PC-3 (cell line): Measurements from ENCODE around the gene IGFBP1. TPM values are rescaled to one million over a fixed set of nuclear protein-coding genes. Genes with fewer than 3 reads are reported as not detected.

Experiments used
- ATAC-seq: fragments of 200-7000 bp; cut with Tn5 transposase; 2 replicates; pipeline ENCODE4 v1.9.1; 2020; ENCODE audit warnings: mild to moderate bottlenecking, moderate library complexity
- BruUV-seq: library from RNA; stranded (reverse); fragments of 400-500 nt; replicated peaks from 2 replicates; lab custom pipeline; 2021; lab: Mats Ljungman, UMichigan
- CTCF ChIA-PET: fragments of 300-600 bp; sonication (Branson Sonifier 250); formaldehyde crosslinking; loops from one replicate; lab custom pipeline; 2022; ENCODE audit warnings: antibody characterized with exemption; lab: Charles Lee
- POLR2A ChIA-PET: fragments of 300-600 bp; sonication (Branson Sonifier 250); formaldehyde crosslinking; loops from one replicate; lab custom pipeline; 2022; ENCODE audit warnings: antibody characterized with exemption; ENCODE audit not compliant: unreplicated experiment; lab: Charles Lee
- DNase-seq: peaks from one replicate; pipeline ENCODE4 v3.0.0-alpha.2; 2015
- H2AFZ ChIP-seq: fragments of 300-600 bp; sonication (generic); 2 replicates; pipeline ENCODE4 v1.6.0; 2016; ENCODE audit warnings: antibody characterized with exemption, low read length
- H3F3A ChIP-seq: fragments of 300-600 bp; sonication (generic); one replicate; pipeline ENCODE4 v1.6.0; 2017; ENCODE audit warnings: antibody characterized with exemption, low read length, control low read depth, mild to moderate bottlenecking; ENCODE audit not compliant: unreplicated experiment
- H3K27ac ChIP-seq: fragments of 300-600 bp; sonication (generic); 2 replicates; pipeline ENCODE4 v1.5.1; 2016; ENCODE audit warnings: mild to moderate bottlenecking, low read length
- H3K27me3 ChIP-seq: fragments of 300-600 bp; sonication (generic); 2 replicates; pipeline ENCODE4 v1.6.1; 2016; ENCODE audit warnings: low read length, mixed read lengths
- H3K36me3 ChIP-seq: fragments of 300-600 bp; sonication (generic); 2 replicates; pipeline ENCODE4 v1.6.1; 2016; ENCODE audit warnings: low read depth, mixed run types, low read length, mixed read lengths
- H3K4me1 ChIP-seq: fragments of 300-600 bp; sonication (generic); 2 replicates; pipeline ENCODE4 v1.5.1; 2016; ENCODE audit warnings: low read length; ENCODE audit not compliant: insufficient read depth
- H3K4me2 ChIP-seq: fragments of 300-600 bp; sonication (generic); 2 replicates; pipeline ENCODE4 v1.6.0; 2016; ENCODE audit warnings: low read length
- H3K4me3 ChIP-seq: fragments of 300-600 bp; sonication (generic); 2 replicates; pipeline ENCODE4 v1.5.1; 2016; ENCODE audit warnings: mild to moderate bottlenecking, low read length, mixed read lengths
- H3K79me2 ChIP-seq: fragments of 300-600 bp; sonication (generic); 2 replicates; pipeline ENCODE4 v1.6.1; 2017; ENCODE audit warnings: low read length, mixed read lengths
- H3K9ac ChIP-seq: fragments of 300-600 bp; sonication (generic); 2 replicates; pipeline ENCODE4 v1.6.0; 2016; ENCODE audit warnings: mild to moderate bottlenecking, low read length
- H3K9me2 ChIP-seq: fragments of 300-600 bp; sonication (generic); replicated peaks from 2 replicates; pipeline ENCODE4 v1.6.1; 2016; ENCODE audit warnings: mixed run types, low read length, mixed read lengths
- H3K9me3 ChIP-seq: fragments of 300-600 bp; sonication (generic); 2 replicates; pipeline ENCODE4 v1.6.1; 2016; ENCODE audit warnings: low read length, mixed read lengths
- H4K20me1 ChIP-seq: fragments of 300-600 bp; sonication (generic); 2 replicates; pipeline ENCODE4 v1.6.1; 2016; ENCODE audit warnings: low read length, mixed read lengths
- EZH2 ChIP-seq: fragments of 300-600 bp; sonication (generic); IDR thresholded peaks from one replicate; pipeline ENCODE4 v1.6.1; 2017; ENCODE audit warnings: antibody characterized with exemption, mild to moderate bottlenecking, low read length; ENCODE audit not compliant: unreplicated experiment
- EZH2phosphoT487 ChIP-seq: fragments of 300-600 bp; sonication (generic); IDR thresholded peaks from 2 replicates; pipeline ENCODE4 v1.6.1; 2018; ENCODE audit warnings: mild to moderate bottlenecking, antibody characterized with exemption, low read length, borderline replicate concordance
- intact Hi-C: fragments of 100-400 bp; cut with micrococcal nuclease; formaldehyde crosslinking; loops from 2 replicates; pipeline ENCODE4 v1.9.0; 2023
- total RNA-seq: library from RNA; depleted of rRNA; stranded (reverse); fragments of >200 nt; gene quantifications from 2 replicates; pipeline ENCODE4 v1.2.3, GENCODE V29; 2014
- TF ChIP-seq, protein P1 (sequence below): fragments of 300-600 bp; sonication (generic); conservative IDR thresholded peaks from 2 replicates; pipeline ENCODE4 v1.5.1; 2017; ENCODE audit warnings: antibody characterized with exemption, low read depth, mild to moderate bottlenecking, low read length

The IGFBP1 gene
- total RNA-seq, 1 experiment from 2014 or later, result 1.5 TPM

DNA sequence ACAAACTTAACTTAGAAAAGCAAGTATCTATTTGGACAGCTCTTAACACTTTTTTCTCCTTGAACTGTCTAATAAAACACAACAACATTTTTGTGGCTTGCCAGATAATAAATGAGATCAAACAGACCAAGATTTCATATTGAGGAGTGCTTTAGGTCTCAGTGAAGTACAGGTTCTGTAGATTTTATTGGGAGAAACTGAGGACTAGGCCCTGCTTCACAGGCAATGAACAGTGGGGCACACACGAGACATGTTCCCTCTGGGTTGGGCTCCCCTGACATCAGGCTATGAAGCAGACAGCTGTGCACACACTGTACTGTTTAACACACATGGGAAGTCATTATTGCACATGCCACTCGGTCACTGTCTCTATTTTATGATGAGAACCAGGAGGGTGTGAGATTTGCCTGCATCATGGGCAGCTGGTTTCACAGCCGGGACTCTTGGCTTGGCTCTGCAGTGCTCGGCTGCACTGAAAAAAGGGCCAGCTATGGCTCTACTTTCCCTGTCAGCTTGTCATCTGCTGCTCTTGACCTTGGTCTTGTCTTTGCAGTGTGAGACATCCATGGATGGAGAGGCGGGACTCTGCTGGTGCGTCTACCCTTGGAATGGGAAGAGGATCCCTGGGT lies 4.2 kb downstream of the IGFBP1 start:
- TF ChIP-seq, protein P1, sequence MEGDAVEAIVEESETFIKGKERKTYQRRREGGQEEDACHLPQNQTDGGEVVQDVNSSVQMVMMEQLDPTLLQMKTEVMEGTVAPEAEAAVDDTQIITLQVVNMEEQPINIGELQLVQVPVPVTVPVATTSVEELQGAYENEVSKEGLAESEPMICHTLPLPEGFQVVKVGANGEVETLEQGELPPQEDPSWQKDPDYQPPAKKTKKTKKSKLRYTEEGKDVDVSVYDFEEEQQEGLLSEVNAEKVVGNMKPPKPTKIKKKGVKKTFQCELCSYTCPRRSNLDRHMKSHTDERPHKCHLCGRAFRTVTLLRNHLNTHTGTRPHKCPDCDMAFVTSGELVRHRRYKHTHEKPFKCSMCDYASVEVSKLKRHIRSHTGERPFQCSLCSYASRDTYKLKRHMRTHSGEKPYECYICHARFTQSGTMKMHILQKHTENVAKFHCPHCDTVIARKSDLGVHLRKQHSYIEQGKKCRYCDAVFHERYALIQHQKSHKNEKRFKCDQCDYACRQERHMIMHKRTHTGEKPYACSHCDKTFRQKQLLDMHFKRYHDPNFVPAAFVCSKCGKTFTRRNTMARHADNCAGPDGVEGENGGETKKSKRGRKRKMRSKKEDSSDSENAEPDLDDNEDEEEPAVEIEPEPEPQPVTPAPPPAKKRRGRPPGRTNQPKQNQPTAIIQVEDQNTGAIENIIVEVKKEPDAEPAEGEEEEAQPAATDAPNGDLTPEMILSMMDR, result no peak
- TF ChIP-seq EZH2 (no peak), EZH2phosphoT487 (no peak)
- no peak for ATAC-seq
- no peak overlapping the region for H3K27ac ChIP-seq
- no peaks in the 10 kb centered on the region for H3F3A ChIP-seq
- peaks cover 10% of the 10 kb centered on the region for H3K4me1 ChIP-seq
- POLR2A ChIA-PET, result no interaction called here
- H3K4me3 ChIP-seq, result no peak overlapping the region
- BruUV-seq, result no TSS peak
- H4K20me1 ChIP-seq, result no peaks in the 10 kb centered on the region
- no peaks in the 10 kb centered on the region for H3K9me2 ChIP-seq
- H3K27me3 ChIP-seq, result no peaks in the 10 kb centered on the region
- intact Hi-C loops, result no loop called here
- no peak overlapping the region for H3K4me2 ChIP-seq
- no peak for DNase-seq
- CTCF ChIA-PET, result no interaction called here
- no peak overlapping the region for H2AFZ ChIP-seq
- no peaks in the 10 kb centered on the region for H3K9me3 ChIP-seq
- no peak overlapping the region for H3K9ac ChIP-seq
- H3K36me3 ChIP-seq, result no peaks in the 10 kb centered on the region
- H3K79me2 ChIP-seq, result 0 out of 2 replicates have a peak, but pooled peaks cover 5% of the 10 kb centered on the region

DNA sequence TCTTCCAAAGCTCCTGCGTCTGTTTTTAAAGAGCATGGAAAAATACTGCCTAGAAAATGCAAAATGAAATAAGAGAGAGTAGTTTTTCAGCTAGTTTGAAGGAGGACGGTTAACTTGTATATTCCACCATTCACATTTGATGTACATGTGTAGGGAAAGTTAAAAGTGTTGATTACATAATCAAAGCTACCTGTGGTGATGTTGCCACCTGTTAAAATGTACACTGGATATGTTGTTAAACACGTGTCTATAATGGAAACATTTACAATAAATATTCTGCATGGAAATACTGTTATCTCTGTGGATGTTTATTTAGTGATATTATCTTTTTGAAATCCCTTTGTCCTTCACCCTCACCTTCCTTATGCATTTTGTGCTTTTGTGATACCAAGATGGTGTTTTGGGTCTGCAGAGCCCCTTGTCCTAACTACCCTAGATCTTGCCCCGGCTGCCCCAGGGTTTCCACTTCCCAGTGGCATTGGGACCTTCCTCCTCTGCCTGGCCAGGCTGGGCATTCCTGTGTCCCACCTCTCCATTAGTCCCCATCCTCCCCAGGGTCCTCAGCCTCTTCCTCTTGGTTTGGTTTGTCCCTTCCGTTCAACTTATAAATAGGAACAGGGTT lies 5.2 kb downstream of the IGFBP1 start:
- Histone ChIP-seq H3K9ac (no peak overlapping the region), H4K20me1 (no peaks in the 10 kb centered on the region), H3K4me2 (no peak overlapping the region), H3K4me1 (0 out of 2 replicates have a peak, but pooled peaks cover 4% of the 10 kb centered on the region), H3K9me3 (no peaks in the 10 kb centered on the region), H3K36me3 (no peaks in the 10 kb centered on the region), H3F3A (no peaks in the 10 kb centered on the region), H3K9me2 (no peaks in the 10 kb centered on the region), H3K79me2 (no peaks in the 10 kb centered on the region), H2AFZ (no peak overlapping the region), H3K27me3 (no peaks in the 10 kb centered on the region), H3K4me3 (no peak overlapping the region), H3K27ac (no peak overlapping the region)
- CTCF ChIA-PET, result no interaction called here
- POLR2A ChIA-PET, result interaction anchor here (0.5 kb wide), 1 partner anchor 250 kb away, joined by 3 read pairs; no protein-coding TSS in a partner anchor
- TF ChIP-seq EZH2, result no peak
- no peak for TF ChIP-seq EZH2phosphoT487
- TF ChIP-seq, protein P1, result no peak
- intact Hi-C loops, result no loop called here
- no peak for ATAC-seq
- DNase-seq, result no peak
- no TSS peak for BruUV-seq
